ENCODE data around the gene PHF20.
A peak's percentile ranks its signal among the peaks of the same experiment; 100 is the strongest.
"Not testable (repeated sequence)": the region's sequence is repeated elsewhere in the genome, so short reads cannot be mapped to it uniquely, and the experiment has no call there.

Gene PHF20

GRCh38 chr20:35883336-35883777, 111.5 kb downstream of the PHF20 start:
- no peak for TF ChIP-seq JUND (IDR thresholded peaks at IDR 0.05; ENCODE audit: low read depth)
- in situ Hi-C loops (cut with HindIII; ENCODE audit: low pct_unique_long_range_greater_than_20kb, low sequenced_read_pairs) = no loop called here
- no peak for DNase-seq (ENCODE audit: low read depth in 1 of 2, low spot score in 1 of 2)

DNA sequence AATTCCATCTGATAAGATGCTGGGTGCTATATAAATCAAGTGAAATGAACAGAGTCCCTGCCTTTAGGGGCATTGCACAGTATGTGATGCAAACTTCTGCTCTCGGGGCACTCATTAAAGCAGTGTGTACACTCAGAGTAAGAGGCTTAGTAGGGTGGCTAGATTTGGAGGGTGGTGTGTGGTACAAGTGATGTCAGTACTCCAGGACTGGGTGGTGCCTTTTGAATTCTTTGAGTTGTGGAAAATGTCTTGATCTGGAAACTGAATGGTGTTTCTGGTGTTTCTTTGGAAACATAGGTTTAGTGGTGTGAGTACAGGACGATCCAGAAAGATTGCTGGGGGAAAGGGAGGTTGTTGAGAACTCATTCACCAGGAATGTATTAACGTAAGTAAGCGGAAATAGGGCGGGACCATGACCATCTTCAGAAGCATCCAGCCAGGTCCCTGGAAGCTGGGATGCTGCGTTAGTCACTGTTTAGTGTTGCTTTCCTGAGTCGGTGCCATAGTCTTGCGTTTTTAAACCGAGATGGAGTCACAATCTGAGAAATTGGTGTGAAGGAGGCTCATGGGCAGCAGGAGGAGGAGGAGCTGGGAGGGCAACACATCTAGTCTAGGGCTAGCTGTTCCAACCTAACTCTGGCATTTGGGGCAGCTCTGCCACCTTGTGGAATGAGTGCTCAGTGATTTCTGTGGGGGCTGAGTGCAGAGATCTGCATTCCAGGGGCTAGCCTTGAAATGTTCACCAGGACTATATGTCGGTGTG, 112.1 kb downstream of the PHF20 start:
- in situ Hi-C loops (cut with HindIII; ENCODE audit: low pct_unique_long_range_greater_than_20kb, low sequenced_read_pairs) = no loop called here
- peak; percentile 89; the same call in 1 of the 2 replicates for TF ChIP-seq JUND (IDR thresholded peaks at IDR 0.05; ENCODE audit: low read depth)
- peak; percentile 46 to 90 for DNase-seq (ENCODE audit: low read depth in 1 of 2, low spot score in 1 of 2)

- DNase-seq (ENCODE audit: low read depth in 1 of 2, low spot score in 1 of 2) = no peak
- in situ Hi-C loops (cut with HindIII; ENCODE audit: low pct_unique_long_range_greater_than_20kb, low sequenced_read_pairs) = no loop called here
- TF ChIP-seq JUND (IDR thresholded peaks at IDR 0.05; ENCODE audit: low read depth) = no peak
These were observed 112.7 kb downstream of the PHF20 start for GRCh38 chr20:35884541-35884865.

DNA sequence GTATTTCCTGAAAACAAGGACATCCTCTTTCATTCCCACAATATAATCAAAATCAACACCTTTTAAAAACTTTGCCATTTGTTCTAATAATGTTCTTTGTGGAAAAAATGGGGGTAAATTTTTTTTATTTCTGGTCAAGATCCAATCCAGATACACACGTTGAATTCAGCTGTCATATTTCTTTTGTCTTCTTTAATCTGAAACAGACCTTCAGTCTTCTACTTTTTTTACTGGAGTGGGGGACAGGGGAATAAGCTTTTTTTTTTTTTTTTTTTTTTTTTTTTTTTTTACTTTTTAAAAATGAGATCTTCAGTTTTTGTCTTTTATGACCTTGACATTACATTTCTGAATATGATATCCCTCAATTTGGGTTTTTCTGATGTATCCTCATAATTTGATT, 113.4 kb downstream of the PHF20 start:
- no peak for TF ChIP-seq JUND (IDR thresholded peaks at IDR 0.05; ENCODE audit: low read depth)

GRCh38 chr20:35886537-35886936, 114.7 kb downstream of the PHF20 start:
- DNase-seq (ENCODE audit: low read depth in 1 of 2, low spot score in 1 of 2) = no peak
- TF ChIP-seq JUND (IDR thresholded peaks at IDR 0.05; ENCODE audit: low read depth) = no peak
- in situ Hi-C loops (cut with HindIII; ENCODE audit: low pct_unique_long_range_greater_than_20kb, low sequenced_read_pairs) = no loop called here

More for the DNA sequence above, 113.4 kb downstream of the PHF20 start:
- in situ Hi-C loops (cut with HindIII; ENCODE audit: low pct_unique_long_range_greater_than_20kb, low sequenced_read_pairs) = no loop called here
- no peak for DNase-seq (ENCODE audit: low read depth in 1 of 2, low spot score in 1 of 2)

- no peak for DNase-seq (ENCODE audit: low read depth in 1 of 2, low spot score in 1 of 2)
- TF ChIP-seq JUND (IDR thresholded peaks at IDR 0.05; ENCODE audit: low read depth) = no peak
- in situ Hi-C loops (cut with HindIII; ENCODE audit: low pct_unique_long_range_greater_than_20kb, low sequenced_read_pairs) = no loop called here
These were observed 115.7 kb downstream of the PHF20 start for GRCh38 chr20:35887393-35888064.

GRCh38 chr20:35888657-35889056, 116.8 kb downstream of the PHF20 start:
- TF ChIP-seq JUND (IDR thresholded peaks at IDR 0.05; ENCODE audit: low read depth) = no peak
- in situ Hi-C loops (cut with HindIII; ENCODE audit: low pct_unique_long_range_greater_than_20kb, low sequenced_read_pairs) = no loop called here
- DNase-seq (ENCODE audit: low read depth in 1 of 2, low spot score in 1 of 2) = no peak

GRCh38 chr20:35891375-35891774, 119.6 kb downstream of the PHF20 start:
- no peak for DNase-seq (ENCODE audit: low read depth in 1 of 2, low spot score in 1 of 2)
- in situ Hi-C loops (cut with HindIII; ENCODE audit: low pct_unique_long_range_greater_than_20kb, low sequenced_read_pairs) = no loop called here
- TF ChIP-seq JUND (IDR thresholded peaks at IDR 0.05; ENCODE audit: low read depth) = no peak

- no peak for TF ChIP-seq JUND (IDR thresholded peaks at IDR 0.05; ENCODE audit: low read depth)
- in situ Hi-C loops (cut with HindIII; ENCODE audit: low pct_unique_long_range_greater_than_20kb, low sequenced_read_pairs) = no loop called here
- DNase-seq (ENCODE audit: low read depth in 1 of 2, low spot score in 1 of 2) = no peak
These were observed 121.1 kb downstream of the PHF20 start for GRCh38 chr20:35892871-35893270.

DNA sequence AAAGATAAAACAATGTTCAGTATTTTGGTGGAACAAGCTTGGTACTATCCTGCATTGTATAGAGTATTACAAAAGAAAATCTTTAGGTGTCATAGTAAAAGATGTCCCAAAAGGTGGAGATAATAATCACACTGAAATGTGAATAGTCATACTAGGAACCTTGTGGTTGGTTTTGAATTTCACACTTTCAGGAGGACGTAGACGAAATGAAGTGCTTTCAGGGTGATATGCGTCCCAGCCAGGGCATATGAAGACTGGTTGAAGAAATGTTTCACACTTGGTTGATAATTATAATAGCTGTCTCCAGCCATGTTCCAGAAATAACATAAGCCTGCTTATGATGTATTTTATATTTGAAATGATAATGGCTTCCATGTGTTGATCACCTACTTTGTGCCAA, 122.1 kb downstream of the PHF20 start:
- DNase-seq (ENCODE audit: low read depth in 1 of 2, low spot score in 1 of 2) = no peak
- in situ Hi-C loops (cut with HindIII; ENCODE audit: low pct_unique_long_range_greater_than_20kb, low sequenced_read_pairs) = no loop called here
- no peak for TF ChIP-seq JUND (IDR thresholded peaks at IDR 0.05; ENCODE audit: low read depth)

DNA sequence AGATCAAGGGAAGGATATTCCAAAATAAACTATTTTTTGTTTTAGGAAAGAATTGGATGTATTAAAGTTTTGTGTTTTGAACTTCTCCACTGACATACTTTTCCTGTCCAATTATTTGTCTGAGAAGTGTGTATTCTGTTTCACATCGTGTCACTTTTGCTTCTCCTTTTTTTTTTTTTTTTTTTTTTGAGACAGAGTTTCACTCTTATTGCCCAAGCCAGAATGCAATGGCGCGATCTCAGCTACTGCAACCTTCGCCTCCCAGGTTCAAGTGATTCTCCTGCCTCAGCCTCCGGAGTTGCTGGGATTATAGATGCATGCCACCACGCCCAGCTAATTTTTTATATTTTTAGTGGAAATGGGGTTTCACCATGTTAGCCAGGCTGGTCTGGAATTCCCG, 123.7 kb downstream of the PHF20 start:
- DNase-seq (ENCODE audit: low read depth in 1 of 2, low spot score in 1 of 2); in situ Hi-C loops (cut with HindIII; ENCODE audit: low pct_unique_long_range_greater_than_20kb, low sequenced_read_pairs): not testable (repeated sequence)

GRCh38 chr20:35899064-35899463, 127.2 kb downstream of the PHF20 start:
- no peak for DNase-seq (ENCODE audit: low read depth in 1 of 2, low spot score in 1 of 2)
- in situ Hi-C loops (cut with HindIII; ENCODE audit: low pct_unique_long_range_greater_than_20kb, low sequenced_read_pairs) = no loop called here
- TF ChIP-seq JUND (IDR thresholded peaks at IDR 0.05; ENCODE audit: low read depth) = no peak

- DNase-seq (ENCODE audit: low read depth in 1 of 2, low spot score in 1 of 2); in situ Hi-C loops (cut with HindIII; ENCODE audit: low pct_unique_long_range_greater_than_20kb, low sequenced_read_pairs): not testable (repeated sequence)
These were observed 129.4 kb downstream of the PHF20 start for GRCh38 chr20:35901230-35901629.
